Hematopoietic multipotent progenitor cell treated with erythropoietin and hydrocortisone succinate and interleukin-3 and kit ligand, for 6 days (in vitro differentiated cells): ENCODE data around the gene FBXO3.

ENCODE experiments used
- DNase-seq: peaks from one replicate; pipeline ENCODE4 v3.0.0-alpha.2; 2015

Gene FBXO3

DNA sequence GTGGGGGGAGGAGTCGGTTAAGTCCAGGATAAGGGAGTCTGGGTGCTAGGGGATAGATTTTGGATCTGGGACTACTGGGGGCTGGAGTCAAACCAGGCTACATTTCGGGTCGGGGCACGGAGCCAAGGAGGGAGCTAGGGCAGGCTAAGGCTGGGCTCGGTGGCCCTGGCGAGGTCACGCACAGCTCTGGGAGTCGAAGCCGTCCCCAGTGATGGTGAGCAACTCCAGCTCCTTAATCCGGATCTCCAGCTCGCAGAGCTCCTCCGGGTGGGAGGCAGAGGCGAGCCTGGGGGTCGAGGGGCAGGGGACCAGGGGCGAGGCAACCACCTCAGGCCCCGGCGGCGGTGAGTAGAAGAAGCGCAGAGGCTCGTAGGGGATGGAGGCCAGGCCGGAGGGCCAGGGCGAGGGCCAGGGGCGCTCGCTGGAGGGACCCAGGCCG is 74.2 kb downstream of the FBXO3 start:
- DNase-seq = no peak

GRCh38 chr11:33699515-33700062 is 74.7 kb downstream of the FBXO3 start:
- DNase-seq = no peak

DNA sequence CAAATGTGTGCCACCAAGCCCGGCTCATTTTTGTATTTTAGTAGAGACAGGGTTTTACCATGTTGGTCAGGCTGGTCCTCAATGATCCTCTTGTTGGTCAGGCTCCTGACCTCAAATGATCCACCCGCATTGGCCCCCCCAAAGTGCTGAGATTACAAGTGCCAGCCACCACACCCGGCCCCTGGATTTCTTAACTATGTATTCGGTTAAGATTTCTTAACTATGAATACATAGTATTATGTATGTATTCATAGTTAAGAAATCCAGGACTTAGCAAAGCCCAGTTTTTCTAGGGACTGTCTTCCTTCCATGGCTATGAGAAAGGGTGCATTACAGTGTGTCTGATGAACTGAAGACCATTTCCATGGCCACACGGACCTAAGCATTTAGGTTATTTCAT is 75.4 kb downstream of the FBXO3 start:
- no peak for DNase-seq

GRCh38 chr11:33697997-33698396 is 76.3 kb downstream of the FBXO3 start:
- DNase-seq = no peak

DNA sequence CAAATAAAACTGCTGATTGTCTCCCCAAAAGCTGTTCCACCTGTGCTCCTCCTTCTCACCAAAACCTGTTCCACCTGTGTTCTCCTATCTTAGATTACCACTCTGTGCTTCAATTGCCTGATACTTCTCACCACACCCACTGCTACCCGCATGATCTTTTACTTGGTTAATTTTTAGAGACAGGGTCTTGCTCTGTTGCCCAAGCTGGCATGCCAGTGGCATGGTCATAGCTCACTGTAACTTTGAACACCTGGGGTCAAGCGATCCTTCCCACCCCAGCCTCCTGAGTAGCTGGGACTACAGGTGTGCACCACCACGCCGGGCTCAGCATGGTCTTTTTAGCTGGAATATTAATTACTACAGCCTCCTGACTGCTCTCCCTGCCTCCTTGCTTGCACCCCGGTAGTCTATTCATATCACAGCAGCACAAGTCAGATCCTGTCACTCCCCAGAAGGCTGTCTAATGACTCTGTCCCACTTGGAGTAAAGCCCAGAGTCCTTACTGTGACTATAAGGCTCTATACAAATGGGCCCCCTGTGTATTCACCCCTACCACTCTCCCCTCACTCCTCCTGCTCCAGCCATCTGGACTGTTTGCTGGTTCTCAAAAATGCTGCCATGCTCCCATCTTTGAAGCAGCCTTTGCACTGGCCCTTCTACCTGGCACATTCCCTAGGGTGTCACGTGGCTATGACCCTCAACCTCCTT is 77.2 kb downstream of the FBXO3 start:
- no peak for DNase-seq

DNA sequence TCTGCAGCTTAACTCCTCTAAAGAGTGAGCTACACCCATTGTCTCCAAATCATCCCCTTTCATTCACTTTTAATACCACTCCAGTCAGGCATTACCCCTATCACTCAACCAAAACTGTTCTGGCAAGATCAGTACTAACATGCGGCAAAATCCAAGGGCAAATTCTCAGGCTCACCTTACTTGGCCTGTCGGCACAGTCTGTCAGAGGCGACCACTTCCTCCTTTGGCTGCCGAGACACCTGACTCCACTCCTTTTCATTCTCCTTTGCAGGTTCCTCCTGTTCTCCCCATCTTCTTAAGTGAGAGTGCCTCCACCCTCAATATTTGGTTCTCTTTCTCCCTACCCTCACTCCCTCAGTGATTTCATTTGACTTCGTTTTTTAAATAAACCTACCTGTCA is 77.9 kb downstream of the FBXO3 start:
- no peak for DNase-seq

DNA sequence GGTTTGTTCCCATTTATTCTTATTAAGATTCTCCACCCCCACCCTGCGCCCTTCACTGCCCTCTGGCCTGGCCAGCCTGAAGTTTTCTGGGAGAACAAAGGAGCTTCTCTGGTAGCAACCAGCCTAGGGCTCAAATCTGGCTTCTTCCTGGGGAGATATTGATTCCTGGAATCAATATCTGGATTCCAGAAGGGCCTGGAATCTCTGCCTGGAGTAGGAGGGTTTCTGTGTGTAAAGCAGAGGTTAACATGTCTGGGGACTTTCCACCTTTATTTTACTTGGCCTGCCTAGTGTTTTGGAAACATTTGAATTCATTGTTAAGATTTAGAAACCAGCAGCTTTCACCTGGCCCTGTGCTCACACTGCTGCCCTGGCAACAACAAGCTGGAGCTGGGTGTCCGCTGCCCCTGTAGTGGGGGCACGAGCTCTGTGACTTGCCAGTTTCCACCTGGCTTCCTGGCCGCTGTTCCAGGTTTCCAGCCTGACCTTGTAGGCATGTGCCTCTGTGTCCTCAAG is 79.2 kb downstream of the FBXO3 start:
- DNase-seq = no peak

DNA sequence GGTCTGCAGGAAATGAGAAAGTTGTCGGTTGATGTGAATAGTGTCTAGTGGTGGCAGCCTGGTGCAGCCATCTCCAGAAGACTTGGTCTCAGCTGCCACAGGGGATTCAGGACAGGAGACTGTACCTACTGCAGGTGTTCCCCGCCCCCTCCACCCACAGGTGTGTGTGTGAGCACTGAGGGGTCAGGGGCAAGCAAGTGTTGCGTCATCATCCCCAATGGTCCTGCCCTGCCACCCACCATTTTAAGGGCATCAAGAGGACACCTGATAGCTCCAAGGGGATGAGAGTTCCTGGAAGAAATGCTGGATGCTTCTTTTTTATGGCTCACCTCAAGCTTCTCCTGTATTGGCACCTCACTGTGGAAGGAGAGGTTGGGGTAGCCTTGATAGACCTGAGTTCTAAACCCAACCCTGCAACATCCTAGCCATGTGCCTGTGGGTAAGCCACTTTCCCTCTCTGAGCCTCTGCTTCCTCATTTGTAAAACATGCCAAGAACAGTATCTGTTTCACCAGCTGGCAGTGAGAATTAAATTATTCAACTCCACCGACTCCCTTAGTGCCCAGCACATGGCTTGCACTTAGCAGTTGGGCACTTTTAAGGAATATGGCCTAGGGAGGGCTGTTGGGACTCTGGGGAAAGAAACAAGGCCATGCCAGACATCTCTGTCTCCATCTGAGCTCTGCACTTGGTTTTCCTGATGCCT is 79.8 kb downstream of the FBXO3 start:
- peak; percentile 19 for DNase-seq

DNA sequence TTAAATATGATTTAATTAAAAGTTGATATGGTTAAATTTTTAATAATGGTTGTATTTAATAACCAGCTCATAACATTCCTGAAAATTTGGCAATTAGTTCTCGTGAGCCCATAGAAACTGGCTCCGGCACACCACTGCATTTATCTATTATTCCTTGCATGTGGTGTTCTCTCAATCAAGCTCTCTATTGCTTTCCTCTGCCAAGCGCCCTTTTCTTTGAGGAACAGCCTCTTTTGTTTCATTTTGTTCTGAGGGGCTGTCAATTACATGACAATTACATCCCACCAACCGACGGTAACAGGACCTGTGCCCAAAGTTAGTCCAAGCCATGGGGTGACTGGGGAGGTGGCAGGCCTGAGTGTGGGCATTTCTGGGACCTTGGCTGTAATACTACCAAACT is 81.8 kb downstream of the FBXO3 start:
- DNase-seq = no peak

DNA sequence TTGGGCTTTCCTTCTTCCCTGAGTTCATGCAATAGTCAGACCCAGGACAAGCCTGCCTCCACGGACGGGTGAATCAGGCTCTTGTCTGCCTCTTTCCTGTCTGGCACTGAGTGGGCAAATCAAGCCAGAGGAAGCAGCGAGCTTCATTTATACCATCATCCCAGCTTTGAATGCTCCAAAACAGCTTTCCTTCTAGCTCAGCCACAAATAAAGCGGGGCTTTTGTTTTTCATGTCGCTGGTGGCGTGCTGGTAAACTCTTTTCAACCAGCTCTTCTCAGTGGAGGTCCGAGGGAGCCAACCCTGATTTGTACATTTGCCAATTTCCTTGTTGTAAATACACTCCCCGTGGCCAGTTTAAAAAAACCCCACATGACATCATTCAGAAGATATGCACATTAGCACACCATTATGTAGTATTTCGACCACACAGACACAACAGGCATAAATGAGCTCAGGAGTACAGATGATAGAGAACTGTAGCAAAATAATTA is 82.3 kb downstream of the FBXO3 start:
- DNase-seq = no peak

GRCh38 chr11:33691066-33691864 is 83.1 kb downstream of the FBXO3 start:
- DNase-seq = no peak
